HG03064 (cell line): ENCODE results near the gene KCNJ12.
"Not testable (repeated sequence)": the region's sequence is repeated elsewhere in the genome, so short reads cannot be mapped to it uniquely, and the experiment has no call there.

ENCODE experiments used
- ATAC-seq: cut with Tn5 transposase; IDR thresholded peaks from one replicate; pipeline ENCODE4 v1.9.1; 2021; ENCODE audit warnings: low read depth; ENCODE audit not compliant: unreplicated experiment

The KCNJ12 gene

DNA sequence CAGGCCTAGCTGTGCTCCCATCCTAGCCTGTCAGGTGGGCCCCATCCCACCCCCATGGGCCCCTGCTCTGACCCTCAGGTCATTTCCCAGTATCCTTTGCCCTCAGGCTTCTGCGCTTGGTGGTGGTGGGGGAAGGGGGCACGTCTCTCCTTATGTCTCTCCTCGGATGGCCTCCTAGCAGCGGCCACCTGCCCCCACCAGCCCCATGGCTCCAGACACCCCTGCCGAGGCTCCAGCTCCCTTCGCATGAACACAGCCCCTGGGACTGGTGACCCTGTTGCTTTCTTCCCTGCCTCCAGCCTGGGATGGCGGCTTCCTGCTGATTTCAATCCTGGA is 27.3 kb upstream of the KCNJ12 start:
- ATAC-seq = not testable (repeated sequence)

- not testable (repeated sequence) for ATAC-seq
Measured at GRCh38 chr17:21349358-21350050, 26.7 kb upstream of the KCNJ12 start.

- ATAC-seq = not testable (repeated sequence)
Measured at GRCh38 chr17:21350495-21350894, 25.7 kb upstream of the KCNJ12 start.

DNA sequence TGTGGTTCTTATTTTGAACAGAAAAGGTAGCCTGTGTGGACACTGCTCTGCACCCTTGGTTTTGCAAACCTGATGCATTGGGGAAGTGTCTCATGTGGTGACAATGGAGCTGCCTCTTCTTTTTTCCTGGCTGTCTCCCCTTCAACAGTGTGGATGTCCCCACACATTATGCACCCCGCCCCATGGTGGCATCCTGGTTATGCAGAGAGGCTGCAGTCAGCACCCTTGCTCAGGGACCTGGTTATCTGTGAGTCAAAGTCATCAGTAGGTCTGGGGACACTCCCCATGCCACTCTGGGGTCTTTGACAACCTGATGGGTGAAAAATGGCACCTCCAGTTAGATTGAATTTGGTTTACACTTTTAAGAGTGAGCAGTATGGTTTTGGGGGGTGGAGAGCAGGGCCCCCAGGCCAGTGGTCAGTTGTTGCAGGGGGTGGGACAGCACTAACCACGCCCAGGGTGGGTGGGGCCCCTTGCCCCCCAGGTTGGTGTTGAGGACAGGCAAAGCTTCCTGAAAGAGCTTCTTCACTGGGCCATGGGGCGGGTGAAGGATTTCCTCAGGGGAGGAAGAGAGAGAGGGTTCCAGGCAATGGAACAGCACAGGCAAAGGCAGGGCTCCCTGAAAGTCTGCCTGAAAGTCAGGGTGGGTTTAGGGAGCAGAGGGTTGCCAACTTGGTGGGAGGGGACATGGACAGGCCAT is 24.6 kb upstream of the KCNJ12 start:
- no peak for ATAC-seq

GRCh38 chr17:21352221-21352980 is 23.8 kb upstream of the KCNJ12 start:
- no peak for ATAC-seq

GRCh38 chr17:21352981-21353265 is 23.2 kb upstream of the KCNJ12 start:
- no peak for ATAC-seq

- no peak for ATAC-seq
Measured at GRCh38 chr17:21353326-21354010, 22.7 kb upstream of the KCNJ12 start.

DNA sequence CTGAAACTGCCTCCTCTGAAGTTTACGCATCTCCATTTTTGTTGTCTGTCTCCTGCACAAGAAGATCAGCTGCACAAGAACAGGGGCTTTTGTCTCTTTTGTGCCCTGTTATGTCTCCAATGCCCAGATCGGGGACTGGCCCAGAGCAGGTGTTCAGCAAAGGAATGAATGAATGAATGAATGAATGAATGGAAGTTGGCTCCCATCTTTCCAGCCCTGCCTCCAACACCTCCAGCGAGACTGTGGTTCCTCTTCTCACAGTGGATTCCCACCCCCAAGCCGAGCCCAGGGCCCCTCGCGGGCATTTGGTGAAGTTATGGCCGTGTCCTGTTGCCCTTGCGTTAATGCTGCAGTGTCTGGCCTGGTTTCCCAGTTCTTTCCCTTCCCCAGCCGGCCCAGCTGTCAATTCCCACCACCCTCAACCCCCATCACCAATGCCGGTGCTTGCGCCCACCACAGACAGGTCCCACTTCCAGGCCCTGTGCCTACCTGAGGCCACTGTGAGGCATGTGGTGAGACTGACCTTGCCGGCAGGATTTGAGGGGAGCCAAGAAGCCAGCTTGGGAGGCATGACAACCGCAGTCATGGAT is 21.3 kb upstream of the KCNJ12 start:
- no peak for ATAC-seq

DNA sequence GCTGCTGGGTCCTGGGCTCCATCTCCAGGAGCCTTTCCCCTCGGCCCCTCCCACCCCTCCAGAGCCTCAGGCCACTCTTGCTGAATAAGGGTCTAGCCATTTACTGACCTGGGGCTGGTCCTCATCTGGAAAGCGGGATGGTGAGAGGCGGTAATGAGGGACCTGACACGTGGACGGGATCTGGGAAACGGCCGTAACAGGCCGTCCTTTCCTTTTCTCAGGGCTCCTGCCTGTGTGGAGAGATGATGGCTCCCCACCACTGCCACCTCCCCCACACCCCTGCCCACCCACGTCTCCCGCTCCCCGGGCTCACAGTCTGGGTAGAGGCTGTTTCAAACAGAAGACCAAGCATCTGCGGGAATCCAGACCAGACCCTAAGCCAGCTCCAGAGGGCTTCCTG is 20.6 kb upstream of the KCNJ12 start:
- no peak for ATAC-seq

DNA sequence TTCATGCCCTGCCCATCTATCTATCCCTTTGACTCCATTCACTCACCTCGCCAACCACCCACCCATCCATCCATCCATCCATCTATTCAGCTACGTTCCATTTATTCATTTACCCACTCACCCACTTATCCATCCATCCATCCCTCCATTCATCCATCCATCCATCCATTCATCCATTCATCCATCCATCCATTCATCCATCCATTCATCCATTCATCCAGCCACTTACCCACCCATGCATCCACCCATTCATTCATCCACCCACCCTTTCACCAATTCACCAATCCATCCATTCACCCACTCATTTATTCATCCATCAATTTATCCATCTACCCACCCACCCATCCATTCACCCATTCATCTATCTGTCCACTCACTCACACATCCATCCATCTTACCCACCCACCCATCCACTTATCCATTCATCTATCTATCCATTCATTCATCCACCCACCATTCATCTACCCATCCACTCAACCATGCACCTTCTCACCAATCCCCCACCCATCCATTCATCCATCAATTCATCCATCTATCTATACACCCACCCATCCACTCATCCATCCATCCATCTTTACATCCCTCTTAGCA is 19.5 kb upstream of the KCNJ12 start:
- ATAC-seq = no peak

DNA sequence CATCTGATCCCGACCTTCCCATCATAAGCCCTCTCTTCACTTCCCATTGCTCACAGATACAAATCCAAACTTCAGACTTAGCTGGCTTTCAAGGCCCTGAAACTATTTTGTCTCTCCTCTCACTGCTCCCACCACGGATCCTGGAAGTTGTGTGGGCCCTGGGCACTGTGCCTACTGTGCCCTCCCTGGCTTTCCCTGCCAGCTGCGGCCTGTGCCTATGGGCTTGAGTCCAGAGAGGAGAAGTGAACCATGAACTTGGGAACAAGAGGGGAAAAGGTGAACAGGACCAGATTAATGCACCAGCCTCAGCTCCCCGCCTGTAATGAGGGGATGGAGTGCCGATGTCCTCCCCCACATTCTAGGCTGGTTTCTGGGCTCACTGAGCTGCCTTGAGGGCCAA is 18.9 kb upstream of the KCNJ12 start:
- no peak for ATAC-seq

GRCh38 chr17:21357696-21358656 is 18.2 kb upstream of the KCNJ12 start:
- ATAC-seq = no peak

DNA sequence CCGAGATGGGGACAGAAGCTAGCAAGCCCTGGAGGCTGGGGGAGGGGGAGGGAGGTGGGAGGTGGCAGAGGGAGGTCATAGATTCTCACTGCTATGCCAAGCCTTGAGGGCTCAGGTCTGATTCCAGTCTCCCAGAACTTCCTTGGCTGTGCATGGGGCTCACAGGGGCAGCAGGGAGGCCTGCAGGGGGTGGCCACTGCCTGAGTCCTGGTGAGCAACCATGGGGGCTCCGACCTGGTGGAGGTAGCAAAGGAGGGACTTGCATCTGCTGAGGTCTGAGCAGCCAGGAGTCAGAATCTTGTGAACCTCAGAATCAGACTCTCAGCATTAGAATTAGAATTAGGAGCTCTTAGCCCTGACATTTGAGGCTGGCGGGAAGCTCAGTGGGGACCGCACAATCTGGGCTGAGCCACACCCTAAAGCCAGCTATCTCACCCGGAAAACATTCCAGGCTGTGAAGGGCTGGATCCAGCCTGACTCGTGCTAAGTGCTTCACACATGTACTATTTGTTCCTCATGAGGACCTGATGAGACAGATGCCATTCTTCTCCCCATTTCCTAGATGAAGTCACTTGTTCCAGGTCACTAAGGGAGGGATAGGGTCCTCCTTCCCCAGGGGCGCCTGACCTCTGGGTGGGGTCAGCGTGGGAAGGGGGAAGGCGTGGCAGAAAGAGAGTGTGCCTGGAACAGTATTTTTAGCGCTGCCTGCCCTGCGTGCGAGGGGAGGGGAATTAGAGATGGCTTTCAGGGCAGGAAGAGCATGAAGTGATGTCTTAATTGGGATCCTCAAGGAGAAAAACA is 17.3 kb upstream of the KCNJ12 start:
- no peak for ATAC-seq

DNA sequence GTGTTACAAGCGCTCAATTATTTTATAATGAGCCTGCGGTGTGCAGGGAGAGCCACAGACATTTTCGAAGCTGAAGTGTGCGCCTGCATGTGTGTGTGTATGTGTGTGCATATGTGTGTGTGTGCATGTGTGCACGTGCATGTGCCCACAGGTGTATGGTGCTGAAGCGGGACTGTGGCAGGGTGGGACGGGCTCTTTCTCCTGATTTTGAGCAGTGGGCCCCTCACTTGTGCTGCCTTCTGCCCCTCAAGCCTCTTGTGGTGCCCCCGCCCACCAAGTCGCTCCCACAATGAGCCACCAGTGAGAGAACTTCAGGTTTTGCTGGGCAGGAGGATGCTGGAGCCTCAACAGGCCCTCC is 16.7 kb upstream of the KCNJ12 start:
- ATAC-seq = no peak

GRCh38 chr17:21360048-21360447 is 16.1 kb upstream of the KCNJ12 start:
- ATAC-seq = no peak

DNA sequence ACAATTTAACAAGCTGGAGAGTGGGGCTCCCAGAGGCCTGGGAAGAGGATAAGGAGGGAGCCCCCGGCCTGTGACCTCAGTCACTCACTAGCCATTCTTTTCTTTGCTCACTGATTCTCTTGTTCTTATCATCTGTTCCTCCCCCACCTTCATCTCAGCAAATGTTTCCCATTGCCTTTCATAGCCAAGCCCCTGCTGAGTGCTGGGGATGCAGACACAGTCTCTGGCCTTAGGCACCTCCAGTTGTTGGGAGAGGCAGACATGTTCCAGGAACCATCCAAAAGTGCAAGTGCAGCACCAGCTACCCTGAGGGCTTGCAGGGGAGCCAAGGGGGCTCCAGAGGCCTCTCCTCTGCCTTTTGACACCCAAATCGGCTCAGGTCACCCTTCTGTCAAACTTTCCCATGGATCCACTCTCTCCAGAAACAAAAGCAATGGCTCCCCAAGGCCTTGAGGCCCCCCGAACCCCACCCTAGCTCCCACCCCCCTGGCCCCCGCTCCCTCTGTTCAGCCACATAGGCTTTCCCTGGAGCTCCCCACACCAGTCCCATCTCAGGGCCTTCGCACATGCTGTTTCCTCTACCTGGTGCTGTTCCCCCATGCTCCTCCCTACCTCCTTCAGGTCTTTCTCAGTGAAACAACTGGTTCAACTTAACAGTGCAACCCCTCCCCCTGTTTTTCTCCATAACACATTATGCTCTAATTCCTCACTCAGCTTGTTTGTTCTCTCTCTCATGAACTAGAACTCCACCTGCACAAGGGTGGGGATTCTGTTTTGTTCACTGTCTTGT is 14.9 kb upstream of the KCNJ12 start:
- ATAC-seq = no peak

DNA sequence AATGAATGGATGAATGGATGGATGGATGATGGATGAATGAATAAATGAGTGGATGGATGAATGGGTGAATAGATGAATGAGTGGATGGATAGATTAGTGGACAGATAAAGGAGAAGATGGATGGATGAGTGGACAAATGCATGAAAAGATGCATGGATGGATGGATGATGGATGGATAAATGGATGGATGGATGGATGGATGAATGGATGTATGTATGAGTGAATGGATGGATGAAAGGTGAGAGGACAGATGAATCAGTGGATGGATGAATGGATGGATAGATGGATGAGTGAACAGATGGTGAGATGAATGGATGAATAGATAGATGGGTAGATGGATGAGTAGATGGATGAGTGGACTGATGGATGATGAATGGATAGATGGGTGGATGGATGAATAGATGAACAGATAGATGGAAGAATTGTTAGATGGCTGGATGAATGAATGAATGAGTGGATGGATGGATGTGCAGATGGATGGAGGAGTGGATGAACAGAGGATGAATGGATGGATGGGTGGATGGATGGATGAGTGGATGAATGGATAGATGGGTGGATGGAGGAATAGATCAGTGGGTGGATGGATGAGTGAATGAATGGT is 13.7 kb upstream of the KCNJ12 start:
- no peak for ATAC-seq
